ENCODE results near the gene VEGFA. TPM values are rescaled to one million over a fixed set of nuclear protein-coding genes. Genes with fewer than 3 reads are reported as not detected.

The VEGFA gene
- polyA plus RNA-seq, 3 donors: 19.0 to 454 (median 32.0) TPM

DNA sequence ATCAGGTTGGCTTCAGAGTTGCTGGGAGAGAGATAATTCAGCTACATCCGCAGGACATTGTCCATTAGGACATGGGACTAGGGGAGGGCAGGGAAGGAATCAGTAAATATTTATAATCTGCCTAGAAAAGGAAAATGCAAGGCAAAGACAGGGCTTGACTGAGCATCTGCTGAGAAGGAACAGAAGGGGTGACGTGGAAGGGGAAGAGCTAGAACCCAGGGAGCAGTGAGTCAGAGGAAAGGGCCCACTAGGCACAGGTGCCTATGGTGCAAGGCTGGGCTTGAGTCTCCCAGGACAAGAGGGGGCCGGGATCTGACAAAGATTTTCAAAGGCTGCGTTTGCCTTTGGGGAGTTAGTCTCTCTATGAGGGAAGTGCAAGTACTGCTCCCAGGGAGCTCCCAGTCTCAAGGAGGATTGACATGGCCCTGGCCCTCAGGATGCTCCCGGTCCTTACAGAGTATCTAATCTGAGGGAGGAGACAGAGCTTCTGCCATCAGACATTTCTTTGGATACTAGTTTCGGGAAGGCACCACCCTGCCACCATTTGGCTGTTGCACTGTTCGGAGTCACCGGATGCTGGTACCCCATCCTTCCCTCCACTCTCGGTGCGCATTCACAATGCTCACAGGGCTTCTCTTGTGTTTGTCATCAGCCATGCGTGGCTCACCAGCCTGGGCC is 21.9 kb downstream of the VEGFA start:
- TF ChIP-seq CTCF (IDR thresholded peaks at IDR 0.05): no peak
- no peak overlapping the region for H3K4me2 ChIP-seq (replicated peaks; ENCODE audit: extremely low read depth, low read length, poor library complexity, severe bottlenecking)
- H4K20me1 ChIP-seq (ENCODE audit: insufficient read depth, low read length): no peaks in the 10 kb centered on the region
- peak overlapping the region in 2 of 7 donors; percentile 62 to 67 for H3K27ac Mint-ChIP-seq
- intact Hi-C loops (cut with micrococcal nuclease): loop anchor here in 1 of 2 donors (10.0 kb wide), 1 partner anchor 473 kb away; the partner anchor contains the start of gene NFKBIE
- H3K9me3 ChIP-seq (replicated peaks in 1 of 2; ENCODE audit: control insufficient read depth in 1 of 2, insufficient read depth in 1 of 2, low read length in 2 of 2): no peaks in the 10 kb centered on the region
- 66% methylated on average over 11 of the region's 11 CpGs for WGBS (ENCODE audit: insufficient coverage)
- no peak overlapping the region for H3K9ac ChIP-seq (ENCODE audit: insufficient read depth, low read length, poor library complexity, severe bottlenecking)
- peaks cover 3 to 7% of the 10 kb centered on the region in 2 donors for H3K36me3 Mint-ChIP-seq
- H3K27me3 ChIP-seq (ENCODE audit: control insufficient read depth in 2 of 2, insufficient read depth in 2 of 2, low read length in 2 of 2): no peaks in the 10 kb centered on the region
- no peaks in the 10 kb centered on the region for H3K36me3 ChIP-seq (replicated peaks in 1 of 2; ENCODE audit: control insufficient read depth in 1 of 2, insufficient read depth in 2 of 2, low read length in 2 of 2)
- H3K79me2 ChIP-seq (ENCODE audit: insufficient read depth, low read length): no peaks in the 10 kb centered on the region
- H3K4me1 ChIP-seq (ENCODE audit: control insufficient read depth in 1 of 2, insufficient read depth in 2 of 2, low read length in 2 of 2): peaks cover 48 to 57% of the 10 kb centered on the region in 2 donors
- H3K4me3 Mint-ChIP-seq: no peak overlapping the region
- peak; percentile 50 to 75 (median 72) for DNase-seq
- H3K4me1 Mint-ChIP-seq: peaks cover 70% of the 10 kb centered on the region
- H3K27me3 Mint-ChIP-seq (ENCODE audit: low read depth in 3 of 3): peaks cover 2 to 4% (median 2%) of the 10 kb centered on the region in 3 donors
- no peak overlapping the region for H3K27ac ChIP-seq (ENCODE audit: low read depth in 1 of 2, low read length in 2 of 2)
- no peak overlapping the region for H3K4me3 ChIP-seq (replicated peaks in 1 of 3; ENCODE audit: low read depth in 2 of 3, low read length in 3 of 3)
- H2AFZ ChIP-seq (ENCODE audit: insufficient read depth, low read depth, low read length, poor library complexity, severe bottlenecking): no peak overlapping the region
- H3K9me3 Mint-ChIP-seq: no peaks in the 10 kb centered on the region

DNA sequence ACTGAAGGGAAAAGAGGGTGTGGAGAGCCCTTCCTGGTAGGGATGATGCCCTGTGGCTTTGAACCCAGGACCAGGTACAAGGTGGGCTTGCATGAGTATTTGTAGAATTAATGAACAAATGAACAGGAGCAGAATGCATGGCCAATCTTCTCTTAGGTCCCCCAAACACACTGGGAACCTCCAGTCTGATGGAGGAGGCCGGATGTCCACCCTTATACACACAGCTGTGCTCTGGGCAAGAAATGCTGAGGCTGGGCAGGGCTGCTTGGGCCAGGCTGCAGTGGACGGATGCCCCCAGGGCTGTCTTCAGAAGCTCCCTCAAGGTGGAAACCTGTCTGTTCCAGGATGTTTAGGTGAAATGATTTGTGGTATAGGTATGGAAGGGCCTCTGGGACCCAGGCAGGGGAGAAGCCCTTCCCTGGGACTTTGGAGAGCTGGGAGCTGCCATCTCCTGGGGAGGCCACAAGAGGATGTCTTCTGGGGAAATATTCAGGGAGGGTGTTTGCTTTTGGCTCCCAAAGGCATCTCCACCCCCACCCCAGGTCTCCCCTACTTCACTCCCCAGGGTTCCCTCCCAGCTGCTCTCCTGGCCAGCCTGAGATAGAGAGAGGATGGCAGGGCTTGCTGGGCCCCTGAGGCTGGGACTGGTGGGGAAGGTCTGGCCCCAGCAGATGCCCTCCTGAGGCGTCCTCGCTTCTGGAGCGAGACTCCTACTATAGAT is 23.3 kb downstream of the VEGFA start:
- H3K4me1 ChIP-seq (ENCODE audit: control insufficient read depth in 1 of 2, insufficient read depth in 2 of 2, low read length in 2 of 2): peaks cover 63 to 71% of the 10 kb centered on the region in 2 donors
- 100% methylated on average over 2 of the region's 5 CpGs for WGBS (ENCODE audit: insufficient coverage)
- no peak overlapping the region for H2AFZ ChIP-seq (ENCODE audit: insufficient read depth, low read depth, low read length, poor library complexity, severe bottlenecking)
- no peak overlapping the region for H3K4me2 ChIP-seq (replicated peaks; ENCODE audit: extremely low read depth, low read length, poor library complexity, severe bottlenecking)
- no peak overlapping the region for H3K4me3 ChIP-seq (replicated peaks in 1 of 3; ENCODE audit: low read depth in 2 of 3, low read length in 3 of 3)
- peaks cover 76% of the 10 kb centered on the region for H3K4me1 Mint-ChIP-seq
- H3K9ac ChIP-seq (ENCODE audit: insufficient read depth, low read length, poor library complexity, severe bottlenecking): no peak overlapping the region
- no peak overlapping the region for H3K27ac Mint-ChIP-seq
- intact Hi-C loops (cut with micrococcal nuclease): loop anchor here in 1 of 2 donors (10.0 kb wide), 1 partner anchor 471 kb away; the partner anchor contains the start of gene NFKBIE
- no peaks in the 10 kb centered on the region for H3K79me2 ChIP-seq (ENCODE audit: insufficient read depth, low read length)
- no peak overlapping the region for H3K4me3 Mint-ChIP-seq
- TF ChIP-seq CTCF (IDR thresholded peaks at IDR 0.05): no peak
- H3K27me3 Mint-ChIP-seq (ENCODE audit: low read depth in 3 of 3): peaks cover 0 to 4% (median 2%) of the 10 kb centered on the region in 3 donors
- H3K36me3 Mint-ChIP-seq: peaks cover 3 to 7% of the 10 kb centered on the region in 2 donors
- H3K27me3 ChIP-seq (ENCODE audit: control insufficient read depth in 2 of 2, insufficient read depth in 2 of 2, low read length in 2 of 2): no peaks in the 10 kb centered on the region
- no peaks in the 10 kb centered on the region for H3K9me3 ChIP-seq (replicated peaks in 1 of 2; ENCODE audit: control insufficient read depth in 1 of 2, insufficient read depth in 1 of 2, low read length in 2 of 2)
- no peaks in the 10 kb centered on the region for H3K9me3 Mint-ChIP-seq
- H3K27ac ChIP-seq (ENCODE audit: low read depth in 1 of 2, low read length in 2 of 2): no peak overlapping the region
- H3K36me3 ChIP-seq (replicated peaks in 1 of 2; ENCODE audit: control insufficient read depth in 1 of 2, insufficient read depth in 2 of 2, low read length in 2 of 2): no peaks in the 10 kb centered on the region
- no peaks in the 10 kb centered on the region for H4K20me1 ChIP-seq (ENCODE audit: insufficient read depth, low read length)
- no peak for DNase-seq

Measured in CD14-positive monocyte (primary cell).